ENCODE measurements around the gene PKP1. TPM values are rescaled to one million over a fixed set of nuclear protein-coding genes. Genes with fewer than 3 reads are reported as not detected.

The PKP1 gene
- polyA plus RNA-seq, 1 experiment = 0.05 TPM

- no peak overlapping the region for H3K4me3 ChIP-seq (ENCODE audit: low read depth, low read length)
- no peak for DNase-seq (ENCODE audit: low read depth)
- ChIA-PET POLR2A (no interaction called here), CTCF (interaction anchor here (1.3 to 4.1 kb wide), 2 partner anchors 11 to 76 kb away, joined by 4 to 19 read pairs; no protein-coding TSS in a partner anchor)
- TF ChIP-seq CTCF (IDR thresholded peaks at IDR 0.05; ENCODE audit: insufficient read depth, low read depth, low read length) = no peak
- no peaks in the 10 kb centered on the region for H3K36me3 ChIP-seq (ENCODE audit: control insufficient read depth, insufficient read depth, low read length)
- peaks cover 12% of the 10 kb centered on the region for H3K27me3 ChIP-seq (ENCODE audit: control insufficient read depth, insufficient read depth, low read length)
Measured at GRCh38 chr1:201335174-201335870, 52.0 kb downstream of the PKP1 start.

- no peak for DNase-seq (ENCODE audit: low read depth)
- H3K27me3 ChIP-seq (ENCODE audit: control insufficient read depth, insufficient read depth, low read length) = peaks cover 10% of the 10 kb centered on the region
- ChIA-PET CTCF (interaction anchor here (1.3 to 4.1 kb wide), 2 partner anchors 11 to 77 kb away, joined by 4 to 19 read pairs; no protein-coding TSS in a partner anchor), POLR2A (no interaction called here)
- H3K36me3 ChIP-seq (ENCODE audit: control insufficient read depth, insufficient read depth, low read length) = no peaks in the 10 kb centered on the region
- TF ChIP-seq CTCF (IDR thresholded peaks at IDR 0.05; ENCODE audit: insufficient read depth, low read depth, low read length) = no peak
- no peak overlapping the region for H3K4me3 ChIP-seq (ENCODE audit: low read depth, low read length)
Measured at GRCh38 chr1:201335901-201336300, 52.6 kb downstream of the PKP1 start.

- TF ChIP-seq CTCF (IDR thresholded peaks at IDR 0.05; ENCODE audit: insufficient read depth, low read depth, low read length) = no peak
- Histone ChIP-seq H3K36me3 (ENCODE audit: control insufficient read depth, insufficient read depth, low read length) (no peaks in the 10 kb centered on the region), H3K27me3 (ENCODE audit: control insufficient read depth, insufficient read depth, low read length) (peaks cover 10% of the 10 kb centered on the region), H3K4me3 (ENCODE audit: low read depth, low read length) (no peak overlapping the region)
- no peak for DNase-seq (ENCODE audit: low read depth)
- ChIA-PET CTCF (interaction anchor here (1.1 to 4.1 kb wide), 2 partner anchors 10 to 83 kb away, joined by 3 to 19 read pairs; no protein-coding TSS in a partner anchor), POLR2A (no interaction called here)
Measured at GRCh38 chr1:201336711-201337450, 53.6 kb downstream of the PKP1 start.

- Histone ChIP-seq H3K4me3 (ENCODE audit: low read depth, low read length) (no peak overlapping the region), H3K27me3 (ENCODE audit: control insufficient read depth, insufficient read depth, low read length) (peaks cover 12% of the 10 kb centered on the region), H3K36me3 (ENCODE audit: control insufficient read depth, insufficient read depth, low read length) (no peaks in the 10 kb centered on the region)
- POLR2A ChIA-PET = no interaction called here
- CTCF ChIA-PET = interaction anchor here (1.2 kb wide), 1 partner anchor 20 kb away, joined by 3 read pairs; no protein-coding TSS in a partner anchor
- no peak for DNase-seq (ENCODE audit: low read depth)
- no peak for TF ChIP-seq CTCF (IDR thresholded peaks at IDR 0.05; ENCODE audit: insufficient read depth, low read depth, low read length)
Measured at GRCh38 chr1:201341377-201341776, 58.1 kb downstream of the PKP1 start.

Data from BJ (cell line).